Smooth muscle cell (in vitro differentiated cells): ENCODE results near the gene SLC17A6. TPM values are rescaled to one million over a fixed set of nuclear protein-coding genes. Genes with fewer than 3 reads are reported as not detected.
A peak's percentile ranks its signal among the peaks of the same experiment; 100 is the strongest.

ENCODE experiments used
- DNase-seq: peaks from one replicate; lab custom pipeline; 2025; ENCODE audit not compliant: unreplicated experiment; lab: John Stamatoyannopoulos, UW
- H2AFZ ChIP-seq: fragments of 200-600 bp; sonication (generic); 2 replicates; pipeline ENCODE4 v1.6.0; 2016; ENCODE audit warnings: antibody characterized with exemption, low read depth, mild to moderate bottlenecking
- H3F3A ChIP-seq: fragments of 200-600 bp; sonication (generic); 2 replicates; pipeline ENCODE4 v1.6.0; 2017; ENCODE audit warnings: antibody characterized with exemption, low read depth
- H3K27ac ChIP-seq: fragments of 200-600 bp; sonication (generic); 2 replicates; pipeline ENCODE4 v1.5.1; 2016; ENCODE audit warnings: low read depth, mild to moderate bottlenecking
- H3K27me3 ChIP-seq: fragments of 200-600 bp; sonication (generic); 2 replicates; pipeline ENCODE4 v1.6.1; 2016; ENCODE audit warnings: low read depth, mild to moderate bottlenecking
- H3K36me3 ChIP-seq: fragments of 200-600 bp; sonication (generic); 2 replicates; pipeline ENCODE4 v1.5.1; 2016; ENCODE audit warnings: low read depth
- H3K4me1 ChIP-seq: fragments of 200-600 bp; sonication (generic); 2 replicates; pipeline ENCODE4 v1.5.1; 2016; ENCODE audit warnings: low read depth
- H3K4me2 ChIP-seq: fragments of 200-600 bp; sonication (generic); 2 replicates; pipeline ENCODE4 v1.6.0; 2016; ENCODE audit warnings: mild to moderate bottlenecking
- H3K4me3 ChIP-seq: fragments of 200-600 bp; sonication (generic); 2 replicates; pipeline ENCODE4 v1.5.1; 2016; ENCODE audit warnings: mild to moderate bottlenecking
- H3K79me2 ChIP-seq: fragments of 200-600 bp; sonication (generic); 2 replicates; pipeline ENCODE4 v1.6.0; 2016; ENCODE audit warnings: low read depth, mild to moderate bottlenecking
- H3K9ac ChIP-seq: fragments of 200-600 bp; sonication (generic); 2 replicates; pipeline ENCODE4 v1.6.0; 2016; ENCODE audit warnings: low read depth
- H3K9me3 ChIP-seq: fragments of 200-600 bp; sonication (generic); replicated peaks from 2 replicates; pipeline ENCODE4 v1.5.1; 2016; ENCODE audit warnings: low read depth
- H4K20me1 ChIP-seq: fragments of 200-600 bp; sonication (generic); 2 replicates; pipeline ENCODE4 v1.6.0; 2016; ENCODE audit warnings: low read depth
- WGBS: methylation state at CpG from one replicate; pipeline ENCODE4 v1.1.7; 2016; ENCODE audit warnings: low lambda C conversion rate; 5-methylcytosine and 5-hydroxymethylcytosine counted together
- polyA plus RNA-seq: library from polyadenylated mRNA; unstranded; fragments of >200 nt; fragmentation: Nextera tagmentation; extraction: Ambion mirVana; gene quantifications from 2 replicates; pipeline ENCODE4 v1.2.1, GENCODE V29; 2016
- total RNA-seq: library from RNA; depleted of rRNA; stranded (reverse); fragments of >200 nt; gene quantifications from 2 replicates; pipeline ENCODE4 v1.2.3, GENCODE V29; 2014
- TF ChIP-seq, protein P1 (sequence below): fragments of 200-600 bp; sonication (generic); IDR thresholded peaks from 2 replicates; pipeline ENCODE4 v1.5.1; 2017; ENCODE audit warnings: borderline replicate concordance, mild to moderate bottlenecking, antibody characterized with exemption; ENCODE audit not compliant: insufficient read depth, poor library complexity, severe bottlenecking

SLC17A6 gene
- total and polyA plus RNA-seq, 2 experiments from 2014 or later: not detected

DNA sequence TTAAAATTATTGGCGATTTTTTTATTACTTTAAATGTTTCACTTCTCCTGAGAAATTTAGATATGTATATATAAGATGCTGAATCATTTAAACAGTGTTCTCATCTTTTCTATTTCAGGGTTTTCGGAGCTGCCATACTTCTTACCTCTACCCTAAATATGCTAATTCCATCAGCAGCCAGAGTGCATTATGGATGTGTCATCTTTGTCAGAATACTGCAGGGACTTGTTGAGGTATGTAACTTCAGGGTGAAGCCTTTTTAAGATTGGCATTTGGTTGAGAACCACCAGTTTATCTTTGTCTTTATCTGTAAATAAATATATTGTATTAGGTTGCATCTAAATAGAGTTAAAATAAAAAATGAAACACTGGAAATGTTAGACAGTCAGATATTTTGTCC lies 21.1 kb downstream of the SLC17A6 start:
- Histone ChIP-seq H3K36me3 (no peaks in the 10 kb centered on the region), H3K4me1 (no peaks in the 10 kb centered on the region), H4K20me1 (no peaks in the 10 kb centered on the region), H3K4me2 (no peak overlapping the region), H3K9ac (no peak overlapping the region), H3K79me2 (no peaks in the 10 kb centered on the region), H3K4me3 (no peak overlapping the region), H3F3A (no peaks in the 10 kb centered on the region), H3K9me3 (no peaks in the 10 kb centered on the region), H3K27ac (peak overlapping the region; percentile 58), H2AFZ (no peak overlapping the region), H3K27me3 (no peaks in the 10 kb centered on the region)
- TF ChIP-seq, protein P1, sequence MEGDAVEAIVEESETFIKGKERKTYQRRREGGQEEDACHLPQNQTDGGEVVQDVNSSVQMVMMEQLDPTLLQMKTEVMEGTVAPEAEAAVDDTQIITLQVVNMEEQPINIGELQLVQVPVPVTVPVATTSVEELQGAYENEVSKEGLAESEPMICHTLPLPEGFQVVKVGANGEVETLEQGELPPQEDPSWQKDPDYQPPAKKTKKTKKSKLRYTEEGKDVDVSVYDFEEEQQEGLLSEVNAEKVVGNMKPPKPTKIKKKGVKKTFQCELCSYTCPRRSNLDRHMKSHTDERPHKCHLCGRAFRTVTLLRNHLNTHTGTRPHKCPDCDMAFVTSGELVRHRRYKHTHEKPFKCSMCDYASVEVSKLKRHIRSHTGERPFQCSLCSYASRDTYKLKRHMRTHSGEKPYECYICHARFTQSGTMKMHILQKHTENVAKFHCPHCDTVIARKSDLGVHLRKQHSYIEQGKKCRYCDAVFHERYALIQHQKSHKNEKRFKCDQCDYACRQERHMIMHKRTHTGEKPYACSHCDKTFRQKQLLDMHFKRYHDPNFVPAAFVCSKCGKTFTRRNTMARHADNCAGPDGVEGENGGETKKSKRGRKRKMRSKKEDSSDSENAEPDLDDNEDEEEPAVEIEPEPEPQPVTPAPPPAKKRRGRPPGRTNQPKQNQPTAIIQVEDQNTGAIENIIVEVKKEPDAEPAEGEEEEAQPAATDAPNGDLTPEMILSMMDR: no peak
- WGBS: 79% methylated on average over 2 of the region's 2 CpGs
- no peak for DNase-seq

DNA sequence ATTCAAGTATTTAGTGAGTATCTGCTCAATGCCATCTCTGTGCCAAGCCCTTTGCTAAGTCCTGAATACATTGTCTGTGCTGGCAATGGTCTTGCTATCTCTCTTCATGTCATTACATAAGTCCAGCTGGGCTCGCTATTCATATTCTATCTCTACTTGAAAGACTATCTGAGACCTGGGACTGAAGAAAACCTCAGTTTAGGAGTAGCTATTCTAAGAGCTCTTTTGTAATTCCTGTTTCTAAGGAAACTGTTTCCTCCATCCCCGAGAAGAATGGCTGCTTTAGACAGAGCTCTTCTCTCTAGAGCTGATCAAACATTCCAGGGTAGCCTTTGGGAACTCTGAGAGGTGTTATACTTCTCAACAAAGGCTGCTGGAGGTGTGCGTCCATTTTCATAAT lies 33.0 kb downstream of the SLC17A6 start:
- Histone ChIP-seq H3K27me3 (no peaks in the 10 kb centered on the region), H3K4me2 (no peak overlapping the region), H3K9ac (no peak overlapping the region), H3K27ac (no peak overlapping the region), H3K79me2 (no peaks in the 10 kb centered on the region), H3K9me3 (no peaks in the 10 kb centered on the region), H3F3A (no peaks in the 10 kb centered on the region), H3K36me3 (no peaks in the 10 kb centered on the region), H3K4me3 (no peak overlapping the region), H3K4me1 (no peaks in the 10 kb centered on the region), H2AFZ (no peak overlapping the region), H4K20me1 (no peaks in the 10 kb centered on the region)
- WGBS: 42% methylated on average over 3 of the region's 3 CpGs
- DNase-seq: no peak
- TF ChIP-seq, protein P1: no peak

DNA sequence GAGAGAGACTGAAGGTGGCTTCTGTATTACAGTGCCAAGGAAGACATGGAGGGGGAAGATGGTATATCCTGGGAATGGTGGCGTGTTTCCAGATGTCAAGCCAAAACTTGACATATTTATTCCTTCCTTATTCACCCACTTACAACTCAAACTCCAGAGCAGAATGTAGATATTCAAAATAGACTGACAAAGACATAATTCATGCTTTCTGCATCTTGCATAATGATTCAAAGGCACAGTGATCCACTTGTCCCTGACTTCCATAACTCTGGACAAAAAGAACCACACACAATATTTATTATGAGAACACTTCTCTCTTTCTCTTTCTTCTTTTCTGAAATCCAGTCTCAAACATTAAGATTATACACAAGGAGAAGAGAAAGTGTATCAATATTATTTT lies 48.9 kb downstream of the SLC17A6 start:
- Histone ChIP-seq H4K20me1 (no peaks in the 10 kb centered on the region), H3K27ac (no peak overlapping the region), H3K79me2 (no peaks in the 10 kb centered on the region), H3K9me3 (no peaks in the 10 kb centered on the region), H3K4me1 (no peaks in the 10 kb centered on the region), H3K4me2 (no peak overlapping the region), H3K27me3 (no peaks in the 10 kb centered on the region), H2AFZ (no peak overlapping the region), H3K9ac (no peak overlapping the region), H3K36me3 (no peaks in the 10 kb centered on the region), H3F3A (no peaks in the 10 kb centered on the region), H3K4me3 (no peak overlapping the region)
- no peak for DNase-seq
- TF ChIP-seq, protein P1: no peak
- 92% methylated on average over 1 of the region's 1 CpG for WGBS

DNA sequence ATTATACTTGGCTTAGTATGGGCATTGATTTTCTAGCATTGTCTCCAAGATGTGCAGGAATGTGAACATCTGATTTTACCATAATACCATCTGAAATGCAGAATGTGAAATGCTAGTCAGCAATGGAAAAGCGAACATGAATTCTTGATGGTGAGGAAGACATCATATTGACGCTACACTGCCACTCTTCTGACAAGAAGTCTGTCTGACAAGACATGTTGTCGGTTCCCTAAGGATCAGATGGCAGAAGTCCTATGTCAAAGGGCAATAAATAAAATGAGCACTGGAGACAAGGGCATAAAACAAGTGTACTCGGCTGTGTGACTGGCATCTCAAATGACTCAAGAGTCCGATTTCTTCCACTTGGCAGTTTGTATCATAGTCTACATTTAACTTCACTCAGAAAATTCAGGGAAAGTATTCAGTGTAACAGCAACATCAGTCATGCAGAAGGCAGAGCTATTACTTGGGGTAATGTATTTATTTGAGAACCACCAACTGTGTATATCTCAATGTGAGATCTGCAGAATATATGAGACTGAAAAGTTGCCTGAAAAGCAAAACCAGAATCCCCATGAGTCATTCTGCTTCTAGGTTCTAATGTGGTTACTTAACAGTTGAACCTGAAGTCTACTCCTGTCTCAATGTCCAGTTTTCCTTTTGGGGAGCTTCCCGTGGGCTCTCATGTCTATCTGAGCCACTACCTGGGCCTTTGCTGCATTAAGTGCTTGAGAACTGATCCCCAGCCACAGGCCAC lies 51.5 kb downstream of the SLC17A6 start:
- Histone ChIP-seq H3K79me2 (no peaks in the 10 kb centered on the region), H3K9me3 (no peaks in the 10 kb centered on the region), H3F3A (no peaks in the 10 kb centered on the region), H3K36me3 (no peaks in the 10 kb centered on the region), H3K4me2 (no peak overlapping the region), H4K20me1 (no peaks in the 10 kb centered on the region), H3K4me3 (no peak overlapping the region), H2AFZ (no peak overlapping the region), H3K27ac (no peak overlapping the region), H3K27me3 (no peaks in the 10 kb centered on the region), H3K4me1 (no peaks in the 10 kb centered on the region), H3K9ac (no peak overlapping the region)
- WGBS: 87% methylated on average over 6 of the region's 6 CpGs
- no peak for DNase-seq
- TF ChIP-seq, protein P1: no peak
